GM21529 (cell line): Measurements from ENCODE around the gene ROBO3.

Source experiments
- ATAC-seq: cut with Tn5 transposase; IDR thresholded peaks from one replicate; pipeline ENCODE4 v1.9.1; 2021; ENCODE audit not compliant: unreplicated experiment

Gene ROBO3, protein sequence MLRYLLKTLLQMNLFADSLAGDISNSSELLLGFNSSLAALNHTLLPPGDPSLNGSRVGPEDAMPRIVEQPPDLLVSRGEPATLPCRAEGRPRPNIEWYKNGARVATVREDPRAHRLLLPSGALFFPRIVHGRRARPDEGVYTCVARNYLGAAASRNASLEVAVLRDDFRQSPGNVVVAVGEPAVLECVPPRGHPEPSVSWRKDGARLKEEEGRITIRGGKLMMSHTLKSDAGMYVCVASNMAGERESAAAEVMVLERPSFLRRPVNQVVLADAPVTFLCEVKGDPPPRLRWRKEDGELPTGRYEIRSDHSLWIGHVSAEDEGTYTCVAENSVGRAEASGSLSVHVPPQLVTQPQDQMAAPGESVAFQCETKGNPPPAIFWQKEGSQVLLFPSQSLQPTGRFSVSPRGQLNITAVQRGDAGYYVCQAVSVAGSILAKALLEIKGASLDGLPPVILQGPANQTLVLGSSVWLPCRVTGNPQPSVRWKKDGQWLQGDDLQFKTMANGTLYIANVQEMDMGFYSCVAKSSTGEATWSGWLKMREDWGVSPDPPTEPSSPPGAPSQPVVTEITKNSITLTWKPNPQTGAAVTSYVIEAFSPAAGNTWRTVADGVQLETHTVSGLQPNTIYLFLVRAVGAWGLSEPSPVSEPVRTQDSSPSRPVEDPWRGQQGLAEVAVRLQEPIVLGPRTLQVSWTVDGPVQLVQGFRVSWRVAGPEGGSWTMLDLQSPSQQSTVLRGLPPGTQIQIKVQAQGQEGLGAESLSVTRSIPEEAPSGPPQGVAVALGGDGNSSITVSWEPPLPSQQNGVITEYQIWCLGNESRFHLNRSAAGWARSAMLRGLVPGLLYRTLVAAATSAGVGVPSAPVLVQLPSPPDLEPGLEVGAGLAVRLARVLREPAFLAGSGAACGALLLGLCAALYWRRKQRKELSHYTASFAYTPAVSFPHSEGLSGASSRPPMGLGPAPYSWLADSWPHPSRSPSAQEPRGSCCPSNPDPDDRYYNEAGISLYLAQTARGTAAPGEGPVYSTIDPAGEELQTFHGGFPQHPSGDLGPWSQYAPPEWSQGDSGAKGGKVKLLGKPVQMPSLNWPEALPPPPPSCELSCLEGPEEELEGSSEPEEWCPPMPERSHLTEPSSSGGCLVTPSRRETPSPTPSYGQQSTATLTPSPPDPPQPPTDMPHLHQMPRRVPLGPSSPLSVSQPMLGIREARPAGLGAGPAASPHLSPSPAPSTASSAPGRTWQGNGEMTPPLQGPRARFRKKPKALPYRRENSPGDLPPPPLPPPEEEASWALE (N-terminal part only)

GRCh38 chr11:124865181-124865901 is at the start of gene ROBO3:
ROBO3 (plus strand) TSS chr11:124865432; CDS start chr11:124865578, 146 bp downstream.
- no peak for ATAC-seq

DNA sequence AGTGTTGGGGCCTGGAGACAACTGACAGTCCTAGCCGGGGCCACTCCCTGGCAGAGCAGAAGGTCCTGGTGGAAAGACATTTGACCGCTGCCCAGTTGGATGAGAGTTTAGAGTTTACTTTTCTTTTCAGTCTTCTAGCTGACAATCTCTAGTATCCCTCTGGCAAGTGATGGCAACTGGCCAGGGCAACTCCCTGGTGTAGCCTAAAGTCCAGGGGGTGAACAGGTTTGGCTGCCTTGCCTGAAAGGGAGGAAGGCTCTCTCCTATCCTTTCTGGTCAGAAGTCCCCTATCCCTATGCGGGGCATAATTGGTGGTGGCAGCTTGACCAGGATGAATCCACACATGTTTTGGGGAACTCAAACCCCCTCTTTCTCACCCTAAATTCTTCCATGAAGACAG is 48.2 kb upstream of the ROBO3 start:
- ATAC-seq = no peak

DNA sequence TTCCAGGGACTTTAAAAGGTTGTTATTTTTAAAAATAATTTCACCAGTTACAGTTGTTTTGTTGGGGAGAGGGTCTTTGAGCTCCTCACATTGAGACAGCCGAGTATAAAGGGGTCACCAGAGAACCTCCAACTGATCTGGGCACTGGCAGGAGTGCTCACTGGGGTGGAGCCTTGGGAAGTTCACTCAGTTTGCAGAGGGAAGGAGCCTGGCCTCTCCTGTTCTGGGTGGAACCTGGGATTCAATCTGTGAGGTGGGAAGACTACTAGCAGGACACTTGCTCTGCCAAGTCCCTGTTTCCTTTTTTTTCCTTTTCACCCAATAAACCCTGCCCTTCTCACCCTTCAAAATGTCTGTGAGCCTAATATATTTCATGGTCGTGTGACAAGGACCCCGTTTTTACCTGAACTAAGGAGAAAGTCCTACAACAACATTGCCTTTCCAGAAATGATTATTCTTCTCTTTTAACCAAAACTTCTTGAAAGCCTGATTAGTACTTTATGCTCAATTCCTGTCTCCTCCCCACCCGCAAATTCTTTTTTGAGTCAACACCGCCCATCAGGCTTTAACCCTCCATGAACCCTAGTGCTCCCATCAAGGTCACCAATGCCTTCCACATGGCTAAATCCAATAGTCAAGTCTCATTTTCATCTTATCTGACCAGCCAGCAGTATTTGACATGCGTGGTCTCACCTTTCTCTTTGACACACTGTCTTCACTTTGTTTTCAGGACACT is 43.1 kb upstream of the ROBO3 start:
- no peak for ATAC-seq

DNA sequence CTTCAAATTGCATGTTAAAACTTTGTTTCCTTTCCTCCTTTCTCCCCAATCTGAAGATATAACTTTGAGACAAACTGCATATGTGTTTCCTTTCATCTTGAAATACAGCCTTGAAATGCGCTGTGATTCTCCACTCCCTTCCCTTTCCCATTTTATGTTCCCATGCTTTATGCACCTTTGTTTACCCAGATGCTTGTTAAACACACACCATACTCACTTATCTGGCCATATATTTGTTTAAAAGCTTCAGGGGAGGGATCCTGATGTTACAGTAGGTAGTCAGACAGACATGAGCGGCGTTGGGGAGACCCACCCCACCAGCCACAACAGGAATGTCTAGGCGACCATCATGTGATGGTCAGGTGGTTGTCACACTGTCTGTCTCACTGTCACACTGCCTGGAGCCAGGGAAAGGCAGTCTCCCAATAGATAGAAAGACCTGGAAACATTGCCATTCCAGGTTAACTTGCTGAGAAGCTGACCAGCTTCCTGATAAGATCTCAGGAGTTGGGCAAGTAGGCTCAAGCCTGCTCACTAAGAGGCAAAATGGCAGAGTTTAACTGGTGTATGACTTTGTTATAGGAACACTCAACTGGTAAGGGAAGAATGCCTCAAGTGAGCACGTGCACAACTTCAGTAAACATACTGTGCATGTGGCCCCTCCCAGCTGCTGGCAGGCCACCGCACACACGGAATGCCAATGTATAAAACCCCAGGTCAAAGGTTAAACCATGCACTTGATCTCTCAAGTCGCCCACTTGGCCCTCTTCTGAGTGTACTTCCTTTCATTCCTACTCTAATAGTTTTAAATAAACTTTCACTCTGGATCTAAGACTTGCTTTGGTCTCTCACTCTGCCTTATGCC is 41.5 kb upstream of the ROBO3 start:
- no peak for ATAC-seq

GRCh38 chr11:124825876-124826275 is 39.4 kb upstream of the ROBO3 start:
- no peak for ATAC-seq

DNA sequence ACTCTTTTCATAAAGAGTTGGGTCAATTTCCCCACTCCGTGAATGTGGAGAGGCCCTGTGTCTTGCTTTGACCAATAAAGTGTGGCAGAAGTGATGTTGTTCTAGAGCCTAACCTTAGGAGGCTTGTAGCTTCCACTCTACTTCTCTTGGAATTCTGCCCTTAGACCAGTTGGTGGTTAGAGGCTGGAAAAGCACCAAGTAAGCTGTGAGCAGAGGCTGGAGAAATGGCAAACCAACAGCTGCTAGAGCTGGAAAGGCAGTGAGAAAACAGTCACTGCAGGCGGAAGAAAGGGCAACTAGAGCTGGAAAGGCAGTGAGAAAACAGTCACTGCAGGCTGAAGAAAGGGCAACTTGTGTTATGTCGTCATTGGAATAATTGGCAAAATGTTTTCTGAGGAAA is 35.2 kb upstream of the ROBO3 start:
- no peak for ATAC-seq

DNA sequence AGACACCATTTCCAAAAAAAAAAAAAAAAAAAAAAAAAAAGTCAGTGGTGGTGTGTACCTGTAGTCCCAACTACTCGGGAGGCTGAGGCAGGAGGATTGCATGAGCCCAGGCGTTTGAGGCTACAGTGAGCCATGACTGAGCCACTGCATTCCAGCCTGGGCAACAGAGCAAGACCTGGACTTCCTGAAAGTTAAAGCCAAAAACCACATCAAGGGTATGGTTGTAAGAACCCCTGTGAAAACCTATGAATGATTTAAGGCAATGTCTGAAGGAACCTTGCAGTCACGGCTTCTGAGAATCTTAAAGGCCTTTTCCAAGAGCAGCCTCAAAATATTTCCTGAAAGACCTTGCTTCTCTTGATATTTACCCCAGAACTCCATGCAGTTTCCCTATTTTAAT is 34.5 kb upstream of the ROBO3 start:
- ATAC-seq = no peak

DNA sequence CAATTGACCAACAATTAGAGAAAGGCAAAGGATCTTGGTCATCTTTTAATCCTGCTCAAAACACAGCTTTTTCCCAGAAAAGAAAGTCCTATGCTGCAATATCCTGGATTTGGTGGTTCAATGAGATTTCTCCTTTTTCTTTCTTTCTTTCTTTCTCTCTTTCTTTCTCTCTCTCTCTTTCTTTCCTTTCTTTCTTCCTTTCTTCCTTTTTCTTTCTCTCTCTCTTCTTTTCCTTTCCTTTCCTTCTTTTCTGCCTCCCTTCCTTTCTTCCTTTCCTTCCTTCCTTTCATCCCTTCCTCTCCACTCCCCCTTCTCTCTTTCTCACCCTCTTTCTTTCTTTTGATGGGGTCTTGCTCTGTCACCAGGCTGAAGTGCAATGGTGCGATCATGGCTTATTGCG is 33.3 kb upstream of the ROBO3 start:
- no peak for ATAC-seq

- no peak for ATAC-seq
Measured at GRCh38 chr11:124832571-124832970, 32.7 kb upstream of the ROBO3 start.

DNA sequence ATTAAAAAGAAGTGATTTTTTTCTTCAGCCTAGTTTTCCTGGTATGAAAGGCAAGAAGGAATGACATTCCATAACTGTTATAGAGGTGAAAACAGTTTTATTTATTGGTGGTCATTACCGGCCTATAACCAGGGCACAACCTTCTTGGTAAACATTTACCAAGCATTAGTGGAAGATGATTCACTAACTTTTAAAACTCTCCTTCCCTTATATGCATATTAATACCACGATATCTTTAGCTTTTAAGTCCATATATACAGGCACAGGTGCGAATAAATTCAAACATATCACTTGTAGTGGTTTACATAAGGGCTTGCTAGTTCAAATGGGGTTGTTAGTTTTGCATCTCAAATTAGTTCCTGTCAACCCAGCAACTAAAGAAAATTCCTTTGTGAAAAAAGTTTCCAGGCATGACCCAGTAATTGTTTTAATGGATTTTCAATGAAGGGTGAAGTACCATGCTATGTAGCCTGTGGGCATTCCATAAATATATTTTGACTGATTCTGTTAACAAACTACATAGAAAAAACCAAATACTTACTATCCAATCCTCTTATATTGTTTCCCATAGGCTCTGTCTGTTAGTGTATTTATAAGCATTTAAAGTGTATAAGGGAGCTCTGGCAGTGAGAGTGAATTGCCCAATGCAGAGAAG is 30.6 kb upstream of the ROBO3 start:
- no peak for ATAC-seq

DNA sequence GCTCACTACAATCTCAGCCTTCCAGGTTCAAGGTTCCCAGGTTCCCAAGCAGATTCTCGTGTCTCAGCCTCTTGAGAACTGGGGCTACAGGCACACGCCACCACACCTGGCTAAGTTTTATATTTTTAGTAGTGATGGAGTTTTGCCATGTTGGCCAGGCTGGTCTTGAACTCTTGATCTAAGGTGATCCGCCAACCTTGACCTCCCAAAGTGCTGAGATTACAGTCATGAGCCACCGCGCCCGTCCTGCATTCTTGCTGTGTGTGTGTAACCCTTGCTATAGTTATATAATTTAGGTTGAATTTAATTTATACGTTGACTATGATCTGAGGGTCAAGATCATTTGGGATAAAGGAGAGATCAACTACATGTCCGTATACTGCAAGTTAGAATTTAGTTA is 29.3 kb upstream of the ROBO3 start:
- no peak for ATAC-seq

GRCh38 chr11:124837491-124837856 is 27.8 kb upstream of the ROBO3 start:
- no peak for ATAC-seq

- ATAC-seq = no peak
Measured at GRCh38 chr11:124838805-124839127, 26.5 kb upstream of the ROBO3 start.

GRCh38 chr11:124839128-124839971 is 25.9 kb upstream of the ROBO3 start:
- ATAC-seq = no peak

DNA sequence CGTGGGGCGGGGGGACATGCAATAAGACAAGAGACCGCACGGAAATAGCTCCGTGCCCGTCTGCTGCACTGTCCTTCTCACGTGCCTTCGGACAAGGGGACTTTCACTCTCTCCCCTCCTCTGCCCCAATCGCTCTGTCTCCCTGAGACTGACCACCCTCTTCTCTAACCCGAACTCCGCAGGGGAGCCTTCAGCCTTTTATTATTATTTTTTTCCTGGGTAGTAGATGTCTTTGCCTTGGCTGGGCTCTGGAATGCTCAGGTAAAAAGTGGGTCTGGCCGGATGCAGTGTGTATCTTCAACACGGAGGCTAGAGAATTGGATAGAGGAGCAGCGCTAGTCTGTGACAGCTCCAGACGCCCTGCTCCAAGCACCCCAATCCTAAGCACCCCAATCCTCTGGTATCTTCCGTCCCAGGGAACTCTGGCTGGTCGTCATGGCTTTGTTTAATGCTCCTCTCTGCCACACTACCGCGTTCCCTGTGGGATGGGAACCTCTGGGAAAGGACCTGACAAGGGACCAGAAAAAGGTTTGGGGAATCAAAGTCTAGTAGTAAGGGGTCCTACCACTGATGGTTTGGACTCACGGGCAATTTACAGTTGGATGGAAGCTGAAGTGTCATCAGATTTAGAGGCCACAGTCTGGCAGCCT is 25.1 kb upstream of the ROBO3 start:
- ATAC-seq = no peak

DNA sequence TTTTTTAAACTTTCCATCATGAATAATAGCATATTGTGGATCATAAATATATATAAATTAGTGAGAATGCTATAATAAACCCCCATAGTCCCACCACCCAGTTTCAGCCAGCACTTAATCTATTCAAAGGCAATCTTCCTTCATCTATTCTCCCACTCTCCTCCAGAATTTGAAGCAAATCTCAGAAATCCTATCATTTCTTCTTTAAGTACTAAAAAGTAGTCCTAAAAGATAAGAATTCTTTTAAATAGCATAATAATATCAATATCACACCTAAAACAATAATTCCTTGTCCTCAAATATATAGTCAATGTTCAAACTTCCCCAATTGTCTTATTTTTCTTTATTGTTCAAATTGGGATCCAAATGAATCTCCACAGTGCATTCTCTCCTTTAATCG is 24.6 kb upstream of the ROBO3 start:
- no peak for ATAC-seq

DNA sequence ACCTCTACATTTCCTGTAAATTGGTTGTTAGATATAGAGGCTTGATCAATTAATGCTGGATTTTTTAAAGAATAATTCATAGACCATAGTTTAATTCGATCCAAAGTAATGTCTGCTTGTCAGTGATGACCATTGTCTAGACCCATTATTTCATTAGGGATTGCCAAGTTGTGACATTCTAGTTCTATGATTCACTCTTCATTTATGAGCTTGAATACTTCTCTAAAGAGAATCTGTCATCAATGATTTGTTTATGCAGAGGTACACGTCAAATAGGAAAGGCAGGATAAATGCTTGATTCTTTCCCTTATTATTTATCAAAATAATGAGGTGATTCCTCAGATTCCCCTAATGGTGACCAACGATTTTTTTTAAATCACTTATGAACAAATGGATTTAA is 24.0 kb upstream of the ROBO3 start:
- no peak for ATAC-seq
